ENCODE data around the gene PIEZO1.

DNA sequence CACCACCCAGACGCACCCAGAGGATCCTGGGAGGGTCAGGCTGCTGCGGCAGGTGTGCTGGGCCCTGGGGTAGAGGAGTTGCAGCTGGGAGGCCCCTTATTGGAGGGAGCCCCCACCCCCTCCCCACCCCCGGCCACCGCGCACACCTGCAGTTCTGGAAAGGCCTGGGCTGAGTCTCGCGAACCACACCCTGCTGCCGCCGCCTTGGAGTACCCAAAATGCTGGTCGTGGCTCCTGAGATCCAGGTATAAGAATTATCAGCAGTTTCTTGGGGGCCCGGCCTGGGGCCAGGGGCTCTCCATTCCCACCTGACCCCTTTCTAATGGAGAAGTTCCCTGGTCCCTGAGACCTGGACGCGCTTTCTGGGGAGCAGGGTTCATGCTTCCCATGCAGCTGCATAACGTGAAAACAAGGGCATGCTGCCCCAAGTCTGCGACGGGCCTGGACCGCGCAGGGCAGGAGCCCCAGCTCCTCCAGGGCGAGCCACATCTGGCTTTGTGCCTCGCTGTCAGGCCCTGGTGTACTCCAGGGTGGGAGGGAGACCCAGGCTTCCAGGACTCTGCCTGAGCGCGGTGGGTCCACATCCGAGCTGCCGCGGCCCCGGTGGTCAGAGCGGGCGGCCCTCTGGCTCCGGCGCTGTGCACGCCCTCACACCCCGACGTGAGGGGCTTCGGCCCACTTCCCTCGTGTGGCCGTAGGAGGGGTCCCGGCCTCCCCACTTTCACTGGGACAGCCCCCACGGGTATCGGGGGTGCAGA is 91.4 kb downstream of the PIEZO1 start:
- TF ChIP-seq, protein P1, sequence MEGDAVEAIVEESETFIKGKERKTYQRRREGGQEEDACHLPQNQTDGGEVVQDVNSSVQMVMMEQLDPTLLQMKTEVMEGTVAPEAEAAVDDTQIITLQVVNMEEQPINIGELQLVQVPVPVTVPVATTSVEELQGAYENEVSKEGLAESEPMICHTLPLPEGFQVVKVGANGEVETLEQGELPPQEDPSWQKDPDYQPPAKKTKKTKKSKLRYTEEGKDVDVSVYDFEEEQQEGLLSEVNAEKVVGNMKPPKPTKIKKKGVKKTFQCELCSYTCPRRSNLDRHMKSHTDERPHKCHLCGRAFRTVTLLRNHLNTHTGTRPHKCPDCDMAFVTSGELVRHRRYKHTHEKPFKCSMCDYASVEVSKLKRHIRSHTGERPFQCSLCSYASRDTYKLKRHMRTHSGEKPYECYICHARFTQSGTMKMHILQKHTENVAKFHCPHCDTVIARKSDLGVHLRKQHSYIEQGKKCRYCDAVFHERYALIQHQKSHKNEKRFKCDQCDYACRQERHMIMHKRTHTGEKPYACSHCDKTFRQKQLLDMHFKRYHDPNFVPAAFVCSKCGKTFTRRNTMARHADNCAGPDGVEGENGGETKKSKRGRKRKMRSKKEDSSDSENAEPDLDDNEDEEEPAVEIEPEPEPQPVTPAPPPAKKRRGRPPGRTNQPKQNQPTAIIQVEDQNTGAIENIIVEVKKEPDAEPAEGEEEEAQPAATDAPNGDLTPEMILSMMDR (IDR thresholded peaks at IDR 0.05): no peak
- no peak for TF ChIP-seq EZH2 (IDR thresholded peaks at IDR 0.05)
